Small intestine (tissue), 16 donors: ENCODE measurements around the gene PNMA6A. TPM values are rescaled to one million over a fixed set of nuclear protein-coding genes. Genes with fewer than 3 reads are reported as not detected.
"Not testable (repeated sequence)": the region's sequence is repeated elsewhere in the genome, so short reads cannot be mapped to it uniquely, and the experiment has no call there.

ENCODE experiments used
- DNase-seq, 2 donors: peaks; one replicate each; pipeline versions ENCODE4 v3.0.0 to v3.0.0-alpha.2; 2013
- FAIRE-seq: peaks from 2 replicates; lab custom pipeline; 2012; peaks lifted over from hg19 to GRCh38; lab: Jason Lieb, UNC
- H3K27ac ChIP-seq, 3 donors: one replicate each; pipeline ENCODE4 v1.5.1; 2013; ENCODE audit warnings: low read length in 2 of 3, mild to moderate bottlenecking in 2 of 3, control low read depth in 1 of 3, inconsistent platforms in 1 of 3, low read depth in 1 of 3, moderate library complexity in 1 of 3
- H3K27me3 ChIP-seq, 3 donors: one replicate each; pipeline ENCODE4 v1.6.1; 2013; ENCODE audit warnings: low read length in 3 of 3, inconsistent platforms in 1 of 3; ENCODE audit not compliant: control insufficient read depth in 3 of 3, insufficient read depth in 3 of 3
- H3K36me3 ChIP-seq, 3 donors: one replicate each; pipeline ENCODE4 v1.6.1; 2013; ENCODE audit warnings: low read length in 3 of 3, inconsistent platforms in 1 of 3, low read depth in 1 of 3, mild to moderate bottlenecking in 1 of 3, moderate library complexity in 1 of 3; ENCODE audit not compliant: control insufficient read depth in 3 of 3, insufficient read depth in 2 of 3
- H3K4me1 ChIP-seq, 3 donors: one replicate each; pipeline ENCODE4 v1.6.1; 2013; ENCODE audit warnings: low read length in 2 of 3, inconsistent platforms in 1 of 3, low read depth in 1 of 3, mild to moderate bottlenecking in 1 of 3, moderate library complexity in 1 of 3; ENCODE audit not compliant: control insufficient read depth in 3 of 3, insufficient read depth in 2 of 3
- H3K4me3 ChIP-seq, 3 donors: one replicate each; pipeline ENCODE4 v1.5.1; 2013; ENCODE audit warnings: low read length in 3 of 3, control low read depth in 1 of 3, inconsistent platforms in 1 of 3, low read depth in 1 of 3, mild to moderate bottlenecking in 1 of 3, moderate library complexity in 1 of 3
- H3K9me3 ChIP-seq, 2 donors: one replicate each; pipeline ENCODE4 v1.6.1; 2013; ENCODE audit warnings: low read depth in 1 of 2, low read length in 1 of 2; ENCODE audit not compliant: control insufficient read depth in 2 of 2, insufficient read depth in 1 of 2
- WGBS, 3 donors: extraction: QIAGEN DNeasy Blood & Tissue Kit; methylation state at CpG; one replicate each; pipeline ENCODE4 v1.1.7; 2013; 5-methylcytosine and 5-hydroxymethylcytosine counted together
- long read RNA-seq, 10 donors: transcript quantifications; one replicate each; lab custom pipeline, GENCODE V29; 2026
- polyA plus RNA-seq, 4 donors: library from polyadenylated mRNA; stranded (reverse) in 3 of 4; unstranded in 1 of 4; fragments of 200-250 nt in 3 of 4; fragments of 120-200 nt in 1 of 4; gene quantifications; one replicate each; pipeline versions ENCODE4 v1.2.1 to v1.2.3, GENCODE V29; 2013
- donor health status: healthy with polysubstance abuse.
- donor health status: control.
- donor health status: control.
- donor health status: Bipolar disorder and iron deficiency.
- donor health status: healthy.

Gene PNMA6A
- polyA plus RNA-seq = 10 to 100 TPM in 1 of 4 donors, 1 to 10 TPM in 1, not detected in 2; 1.8 to 12.0 TPM
- long read RNA-seq, donor 1, transcript PNMA6A-201 (2 exons, 2,209 nt) = major isoform, 6 of 6 reads
- long read RNA-seq, donor 1, partial matches to known transcripts = 0 of 6 reads
- long read RNA-seq, donor 1, other reads (novel, unspliced or antisense) = 0 of 6 reads
- long read RNA-seq, donor 2 = 0 reads
- long read RNA-seq, donor 3, partial matches to known transcripts = 0 of 2 reads
- long read RNA-seq, donor 3, other reads (novel, unspliced or antisense) = 0 of 2 reads
- long read RNA-seq, donor 4 = 0 reads
- long read RNA-seq, donor 5 = 0 reads
- long read RNA-seq, donor 6, partial matches to known transcripts = 0 of 3 reads
- long read RNA-seq, donor 6, other reads (novel, unspliced or antisense) = 0 of 3 reads
- long read RNA-seq, donor 7, partial matches to known transcripts = 0 of 2 reads
- long read RNA-seq, donor 7, other reads (novel, unspliced or antisense) = 0 of 2 reads
- long read RNA-seq, donor 8 = 0 reads
- long read RNA-seq, donor 9, partial matches to known transcripts = 0 of 1 reads
- long read RNA-seq, donor 9, other reads (novel, unspliced or antisense) = 0 of 1 reads
- long read RNA-seq, donor 10, partial matches to known transcripts = 0 of 1 reads
- long read RNA-seq, donor 10, other reads (novel, unspliced or antisense) = 0 of 1 reads

- DNase-seq, H3K4me3 ChIP-seq, H3K27ac ChIP-seq, H3K36me3 ChIP-seq, FAIRE-seq, H3K4me1 ChIP-seq, H3K27me3 ChIP-seq, H3K9me3 ChIP-seq: not testable (repeated sequence)
- no CpG with 5 or more reads among the region's 76 CpGs for WGBS, 3 donors
These were observed at the start of gene PNMA6A for GRCh38 chrX:153071909-153072583. Gene PNMA6A (plus strand): TSS chrX:153072454. CDS start chrX:153073063, 609 bp downstream.

GRCh38 chrX:153026501-153026900, 45.8 kb upstream of the PNMA6A start:
- not testable (repeated sequence) for H3K4me3 ChIP-seq, H3K36me3 ChIP-seq, H3K27me3 ChIP-seq, H3K4me1 ChIP-seq, H3K27ac ChIP-seq, FAIRE-seq, H3K9me3 ChIP-seq, DNase-seq
- WGBS, 3 donors = 71 to 87% (median 85%) methylated on average over 2 of the region's 2 CpGs

- FAIRE-seq, H3K9me3 ChIP-seq, H3K27me3 ChIP-seq, H3K4me3 ChIP-seq, H3K4me1 ChIP-seq, H3K36me3 ChIP-seq, H3K27ac ChIP-seq, DNase-seq: not testable (repeated sequence)
- WGBS, 3 donors = 61 to 87% (median 75%) methylated on average over 3 to 11 of the region's 11 CpGs
These were observed 43.8 kb upstream of the PNMA6A start for GRCh38 chrX:153028487-153028886.

GRCh38 chrX:153029162-153029561, 43.1 kb upstream of the PNMA6A start:
- Histone ChIP-seq H3K27me3 (no peaks in the 10 kb centered on the region), H3K9me3 (no peaks in the 10 kb centered on the region), H3K27ac (no peak overlapping the region), H3K4me3 (no peak overlapping the region), H3K36me3 (no peaks in the 10 kb centered on the region), H3K4me1 (no peaks in the 10 kb centered on the region)
- no peak for FAIRE-seq
- 46 to 87% (median 81%) methylated on average over 2 of the region's 2 CpGs for whole genome bisulfite sequencing, 3 donors
- no peak for DNase-seq

- 89 to 96% (median 93%) methylated on average over 8 to 11 of the region's 11 CpGs for WGBS, 3 donors
- no peak overlapping the region for H3K27ac ChIP-seq
- no peak for FAIRE-seq
These were observed 42.4 kb upstream of the PNMA6A start for GRCh38 chrX:153029875-153030274.

GRCh38 chrX:153030801-153031200, 41.5 kb upstream of the PNMA6A start:
- whole genome bisulfite sequencing, 3 donors = 81 to 93% (median 82%) methylated on average over 6 to 12 of the region's 12 CpGs
- DNase-seq (no peak), FAIRE-seq (no peak)
- no peaks in the 10 kb centered on the region for H3K9me3 ChIP-seq
- no peak overlapping the region for H3K27ac ChIP-seq
- no peaks in the 10 kb centered on the region for H3K36me3 ChIP-seq
- no peaks in the 10 kb centered on the region for H3K27me3 ChIP-seq
- no peaks in the 10 kb centered on the region for H3K4me1 ChIP-seq
- no peak overlapping the region for H3K4me3 ChIP-seq

More at GRCh38 chrX:153029875-153030274, 42.4 kb upstream of the PNMA6A start:
- no peaks in the 10 kb centered on the region for H3K4me1 ChIP-seq
- DNase-seq = no peak
- no peaks in the 10 kb centered on the region for H3K9me3 ChIP-seq
- H3K4me3 ChIP-seq = no peak overlapping the region
- H3K27me3 ChIP-seq = no peaks in the 10 kb centered on the region
- no peaks in the 10 kb centered on the region for H3K36me3 ChIP-seq

DNA sequence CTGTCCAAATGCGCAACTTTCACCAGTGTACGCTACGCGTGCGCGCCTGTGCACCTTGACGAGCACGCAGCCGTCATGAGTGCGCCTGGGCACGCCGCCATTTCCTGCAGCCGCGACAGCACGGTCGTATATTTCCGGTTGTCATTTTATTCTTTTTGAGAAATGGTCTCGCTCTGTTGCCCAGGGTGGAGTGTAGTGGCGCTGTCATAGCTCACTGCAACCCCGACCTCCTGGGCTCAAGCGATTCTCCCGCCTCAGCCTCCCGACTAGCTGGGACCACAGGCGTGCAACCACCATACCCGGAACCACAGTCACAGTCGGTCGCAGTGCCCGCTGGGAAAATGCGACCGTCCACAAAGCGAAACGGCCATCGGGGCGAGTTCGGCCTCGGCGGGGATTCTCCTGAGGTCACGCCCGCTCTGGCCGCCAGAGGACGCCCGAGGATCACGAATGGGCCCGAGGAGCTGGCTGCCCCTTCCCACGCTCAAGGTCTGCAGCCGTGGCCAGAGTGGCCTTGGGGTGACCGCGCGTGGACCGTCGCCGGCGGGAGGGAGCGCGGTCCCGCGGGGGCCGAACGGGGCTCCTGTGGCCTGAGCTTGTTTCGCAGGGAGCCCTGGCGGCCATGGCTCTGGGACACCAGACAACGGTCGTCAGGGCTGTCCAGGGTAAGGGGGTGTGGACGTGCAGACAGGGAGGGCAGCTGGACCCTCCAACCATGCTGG, 39.7 kb upstream of the PNMA6A start:
- no peaks in the 10 kb centered on the region for H3K27me3 ChIP-seq
- FAIRE-seq = no peak
- no peaks in the 10 kb centered on the region for H3K36me3 ChIP-seq
- WGBS, 3 donors = 17 to 46% (median 39%) methylated on average over 45 to 64 of the region's 64 CpGs
- peak overlapping the region in 1 of 3 donors; percentile 16 for H3K27ac ChIP-seq
- DNase-seq = peak; percentile 37 to 75
- H3K9me3 ChIP-seq = no peaks in the 10 kb centered on the region
- H3K4me1 ChIP-seq = no peaks in the 10 kb centered on the region
- peak overlapping the region in 2 of 3 donors; percentile 4 to 35 for H3K4me3 ChIP-seq

DNA sequence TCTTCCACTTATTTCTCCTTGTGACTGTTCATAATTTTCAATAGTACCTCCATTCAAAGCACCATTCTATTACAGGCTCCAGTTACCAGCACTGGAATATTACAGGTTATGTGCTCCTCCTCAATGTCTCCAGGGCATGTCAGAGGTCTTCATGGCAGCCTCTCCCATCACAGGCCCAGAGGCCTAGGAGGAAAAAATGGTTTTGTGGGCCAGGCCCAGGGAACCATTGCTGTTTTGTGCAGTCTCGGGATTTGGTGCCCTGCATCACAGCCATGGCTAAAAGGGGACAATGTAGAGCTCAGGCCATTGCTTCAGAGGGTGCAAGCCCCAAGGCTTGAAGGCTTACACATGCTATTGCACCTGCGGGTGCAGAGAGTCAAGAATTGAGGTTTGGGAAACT, 23.2 kb upstream of the PNMA6A start:
- H3K4me3 ChIP-seq = no peak overlapping the region
- DNase-seq = no peak
- no peak overlapping the region for H3K27ac ChIP-seq
- H3K9me3 ChIP-seq = peaks cover 0 to 8% of the 10 kb centered on the region in 2 donors
- 85 to 89% (median 86%) methylated on average over 2 of the region's 2 CpGs for WGBS, 3 donors
- FAIRE-seq = no peak
- no peaks in the 10 kb centered on the region for H3K36me3 ChIP-seq
- no peaks in the 10 kb centered on the region for H3K27me3 ChIP-seq
- no peaks in the 10 kb centered on the region for H3K4me1 ChIP-seq
